ENCODE results near the gene TMEM178A.

- no peak for TF ChIP-seq POLR2AphosphoS5 (IDR thresholded peaks at IDR 0.05; ENCODE audit: borderline replicate concordance, low read depth, low read length)
- no peak for TF ChIP-seq EZH2 (IDR thresholded peaks at IDR 0.05)
These were observed 89.7 kb downstream of the TMEM178A start for GRCh38 chr2:39755466-39755865.

Measured in SK-N-MC (cell line).